CD4-positive, alpha-beta T cell treated with Interleukin-21 for 1 hour (primary cell): Measurements from ENCODE around the gene NLGN1.

Source experiments
- DNase-seq: peaks from one replicate; pipeline ENCODE4 v3.0.0-alpha.2; 2020

Gene NLGN1

DNA sequence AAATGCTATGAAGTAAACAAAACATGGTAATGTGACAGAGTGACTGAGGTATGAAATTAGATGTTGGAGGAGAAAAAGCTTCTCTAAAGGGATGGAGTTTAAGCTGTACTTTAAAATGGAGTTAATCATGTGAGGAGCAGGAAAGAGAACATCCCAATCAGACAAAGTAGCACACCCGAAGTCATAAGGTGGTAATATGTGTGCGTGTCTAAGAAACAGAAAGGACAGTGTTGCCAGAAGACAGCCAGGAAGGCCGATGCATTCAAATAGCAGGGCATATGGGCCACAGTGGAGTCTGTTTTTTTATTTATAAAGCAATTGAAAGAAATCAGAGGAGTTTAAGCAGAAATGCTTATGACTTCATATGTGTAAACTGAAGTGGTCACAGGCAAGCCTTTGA is 376.3 kb downstream of the NLGN1 start:
- DNase-seq = no peak

DNA sequence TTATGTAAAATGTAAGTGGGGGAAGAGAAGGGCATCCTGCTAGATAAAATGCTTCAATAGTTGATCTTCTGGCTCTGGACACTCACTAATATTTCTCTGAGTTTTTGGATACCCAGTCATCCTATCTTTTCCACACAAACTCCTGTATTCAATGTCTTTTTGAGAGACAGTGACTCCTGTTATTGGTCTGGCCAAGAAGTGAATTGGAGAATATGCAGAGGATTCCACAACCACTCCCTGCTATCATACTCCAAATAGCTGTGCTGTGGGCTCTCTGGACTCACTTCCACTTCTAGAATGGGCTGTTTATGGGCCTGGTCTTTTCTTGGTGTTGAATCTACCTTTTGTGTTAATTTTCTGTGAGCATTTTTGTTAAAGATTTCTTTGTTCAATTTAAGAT is 376.8 kb downstream of the NLGN1 start:
- DNase-seq = no peak

DNA sequence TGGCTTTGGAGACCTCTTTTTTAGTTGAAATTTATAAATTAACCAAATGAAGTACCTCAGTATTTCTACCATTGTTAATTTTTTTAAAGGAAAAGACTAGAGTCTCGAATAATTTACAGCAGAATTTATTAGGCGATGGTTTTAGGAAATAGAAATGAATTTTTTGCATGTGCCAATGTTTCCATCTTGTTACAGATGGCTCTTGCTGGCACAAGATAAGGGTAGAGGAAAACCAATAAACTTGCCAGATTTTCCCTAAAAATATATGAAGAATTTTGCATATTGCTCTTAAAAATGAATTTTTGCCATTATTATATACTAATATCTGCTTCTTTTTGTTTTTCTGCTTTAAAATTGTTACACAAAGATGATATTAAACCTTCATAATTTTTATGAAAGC is 380.7 kb downstream of the NLGN1 start:
- no peak for DNase-seq

DNA sequence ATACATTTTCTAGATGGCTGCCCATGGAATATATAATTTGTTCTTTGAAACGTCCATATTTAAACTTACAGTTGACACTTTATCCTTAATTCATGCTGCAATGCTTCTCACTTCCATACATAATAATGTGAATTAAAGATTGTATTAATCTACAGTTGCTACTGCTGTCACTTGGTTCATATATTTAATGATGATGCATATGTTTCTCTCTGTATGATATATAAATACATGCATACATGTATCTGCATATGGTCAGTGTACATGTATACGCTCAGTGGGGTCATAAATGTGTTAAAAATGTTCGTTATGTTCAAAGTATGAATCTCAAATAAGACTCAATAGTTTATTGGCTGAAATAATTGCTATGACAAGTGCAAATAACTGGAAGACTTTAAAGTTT is 382.5 kb downstream of the NLGN1 start:
- DNase-seq = no peak

DNA sequence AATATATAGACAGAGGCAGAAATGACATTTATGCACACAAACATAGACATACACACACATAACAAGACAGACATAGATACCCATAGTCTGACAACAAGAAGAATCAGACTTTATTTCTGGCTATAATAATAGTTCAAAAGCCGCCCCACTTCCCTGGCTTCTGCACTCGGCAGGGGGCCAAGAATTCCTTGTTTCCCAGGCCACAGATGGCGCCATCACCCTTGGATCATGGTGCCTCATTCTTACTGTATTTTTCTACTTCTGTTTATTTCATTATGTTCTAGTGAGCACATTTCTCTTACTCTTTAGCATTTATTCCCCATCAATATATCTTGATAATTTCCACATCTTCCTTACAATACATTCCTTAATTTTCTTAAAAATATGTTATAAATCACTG is 387.5 kb downstream of the NLGN1 start:
- DNase-seq = no peak

DNA sequence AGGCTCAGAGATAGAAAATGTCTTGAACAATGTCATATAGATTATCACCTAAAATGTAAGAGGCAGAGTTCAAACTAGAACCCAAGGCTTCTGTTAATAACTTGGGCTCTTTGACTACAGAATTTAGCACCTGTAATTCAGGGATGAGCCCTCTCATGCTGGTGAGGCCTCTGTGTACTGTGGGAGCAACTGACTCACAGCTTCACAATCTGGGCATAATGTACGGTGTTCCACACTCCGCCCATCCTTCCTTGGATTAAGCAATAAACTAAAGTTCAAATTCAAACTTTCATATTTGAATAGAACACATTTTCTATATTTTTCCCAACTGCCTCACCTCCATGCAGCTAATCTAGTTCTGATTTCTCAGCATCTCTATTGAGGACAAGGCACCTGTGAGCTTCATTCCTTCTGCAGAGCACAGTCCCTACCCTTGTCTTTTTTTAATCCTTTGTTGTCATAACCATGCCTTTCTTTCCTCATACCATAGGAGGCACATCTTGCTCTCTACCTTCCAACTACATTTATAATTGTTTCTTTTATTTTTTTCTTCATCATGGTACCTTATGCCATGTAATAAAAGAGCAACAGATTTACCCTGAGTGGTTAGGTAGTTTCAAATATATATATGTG is 392.1 kb downstream of the NLGN1 start:
- DNase-seq = no peak

DNA sequence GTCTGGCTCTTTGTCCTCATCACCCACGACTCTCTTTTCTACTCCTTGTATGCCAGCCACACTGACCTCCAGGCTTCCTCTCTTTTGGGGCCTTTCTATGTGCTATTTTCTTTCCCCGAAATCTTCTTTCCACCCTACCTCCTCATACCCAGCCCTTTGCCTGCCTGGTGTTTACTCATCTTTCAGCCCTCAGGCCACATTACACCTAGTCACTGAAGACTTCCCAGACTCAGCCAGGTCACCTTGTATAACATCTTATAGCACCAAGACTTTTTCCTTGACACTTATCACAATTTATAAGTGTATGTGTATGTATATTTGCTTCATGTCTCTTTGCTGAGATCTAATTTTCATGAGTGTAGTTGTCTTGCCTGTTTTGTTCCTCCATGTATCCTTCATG is 396.4 kb downstream of the NLGN1 start:
- DNase-seq = no peak

DNA sequence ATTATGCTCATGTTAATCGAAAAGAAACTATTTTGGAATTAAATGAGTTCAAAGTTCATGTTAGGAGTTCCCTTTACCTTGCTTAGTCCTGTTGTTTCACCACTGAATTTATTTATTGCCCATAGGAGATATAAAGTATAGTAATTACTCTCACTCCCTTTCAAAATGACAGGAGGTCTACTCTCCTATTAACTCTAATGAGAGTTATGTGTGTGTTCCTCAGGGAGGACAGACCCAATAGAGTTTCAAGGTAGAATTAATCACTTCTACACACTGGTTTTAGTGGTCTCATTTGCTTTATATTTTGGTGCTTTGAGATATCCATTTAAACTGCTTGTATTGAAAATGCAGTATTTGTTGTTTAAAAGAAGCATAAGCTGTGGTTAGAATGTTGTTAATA is 398.9 kb downstream of the NLGN1 start:
- no peak for DNase-seq

DNA sequence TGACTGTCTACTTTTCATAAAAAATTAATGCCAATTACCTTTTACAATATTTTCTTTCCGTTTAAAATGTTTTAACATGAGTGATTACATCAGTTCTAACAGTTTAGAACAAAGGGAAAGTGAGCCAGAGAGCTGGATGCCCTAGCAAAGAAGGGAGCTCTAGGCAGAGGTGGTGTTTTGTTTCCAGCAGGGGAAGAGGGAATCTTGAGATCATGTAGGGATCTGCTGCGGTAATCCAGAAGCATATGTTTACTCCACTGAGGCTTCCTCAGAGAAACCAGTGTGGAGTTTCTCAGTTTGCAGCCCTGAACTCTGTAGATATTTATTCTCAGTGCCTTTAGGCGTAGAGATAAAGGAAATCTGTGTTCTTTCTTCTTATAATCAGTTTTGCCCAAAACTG is 399.3 kb downstream of the NLGN1 start:
- no peak for DNase-seq

DNA sequence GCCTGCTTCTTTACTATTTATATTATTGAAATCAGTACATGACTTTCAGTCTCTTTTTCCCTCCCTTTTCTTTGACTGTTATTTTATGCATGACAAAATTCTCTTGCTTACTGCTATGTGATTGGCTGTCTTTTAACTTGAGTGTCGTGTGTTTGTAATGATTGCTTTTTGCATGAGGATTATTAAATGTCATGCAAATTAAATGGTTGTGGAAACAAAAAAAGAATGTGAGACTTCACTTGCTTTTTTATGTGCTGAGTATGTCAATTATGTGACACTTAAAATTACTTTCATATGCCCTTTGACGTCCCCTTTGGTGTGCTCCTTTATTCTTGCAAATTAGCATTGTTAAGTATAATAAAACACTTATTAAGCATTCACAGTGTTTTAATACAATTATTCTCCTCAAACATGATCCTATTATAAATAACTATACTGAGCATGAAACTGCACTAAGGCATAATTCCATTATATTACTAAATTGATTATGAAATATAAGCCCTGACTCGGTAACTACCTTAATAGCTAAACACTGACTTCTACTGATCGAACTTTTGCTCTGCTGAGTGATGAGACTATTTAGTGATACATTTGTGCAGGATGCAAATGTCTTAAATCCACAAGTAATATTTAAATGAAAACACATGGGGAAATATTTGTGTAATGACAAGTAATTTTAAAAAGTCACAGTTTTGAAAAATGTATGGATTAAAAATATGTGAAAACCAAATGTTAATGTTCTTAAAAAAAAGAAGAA is 401.7 kb downstream of the NLGN1 start:
- DNase-seq = no peak

DNA sequence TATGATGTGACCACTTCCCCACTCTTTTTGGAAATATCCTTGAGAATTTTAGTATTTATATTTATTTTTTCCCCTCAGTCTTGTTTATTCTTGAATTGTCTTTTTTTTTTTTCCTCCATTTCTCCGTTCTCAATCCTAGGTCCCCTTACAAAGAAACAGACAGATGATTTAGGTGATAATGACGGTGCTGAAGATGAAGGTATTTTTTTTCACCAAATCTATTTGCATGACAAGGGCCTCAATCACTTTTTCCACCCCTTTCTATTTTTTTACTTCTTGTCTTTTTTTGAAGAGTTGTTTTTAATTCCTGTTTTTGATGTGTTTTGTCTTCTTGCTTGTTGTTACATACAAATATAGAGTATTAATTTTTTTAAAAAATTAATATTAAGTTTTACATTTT is 402.6 kb downstream of the NLGN1 start:
- no peak for DNase-seq

DNA sequence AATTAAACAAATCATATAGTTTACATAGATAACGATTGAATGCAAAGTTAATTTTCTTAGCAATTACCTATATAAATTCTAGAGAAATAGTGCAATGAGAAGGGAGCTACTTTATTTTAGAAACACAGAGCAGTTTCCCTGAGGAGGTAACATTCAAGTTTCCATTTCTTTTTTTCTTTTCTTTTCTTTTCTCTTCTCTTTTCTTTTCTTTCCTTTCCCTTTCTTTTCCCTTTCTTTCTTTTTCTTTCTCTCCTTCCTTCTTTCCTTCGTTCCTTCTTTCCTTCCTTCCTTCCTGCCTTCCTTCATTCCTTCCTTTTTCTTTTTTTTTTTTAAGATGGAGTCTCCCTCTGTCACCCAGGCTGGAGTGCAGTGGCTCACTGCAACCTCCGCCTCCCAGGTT is 417.3 kb downstream of the NLGN1 start:
- DNase-seq = no peak

DNA sequence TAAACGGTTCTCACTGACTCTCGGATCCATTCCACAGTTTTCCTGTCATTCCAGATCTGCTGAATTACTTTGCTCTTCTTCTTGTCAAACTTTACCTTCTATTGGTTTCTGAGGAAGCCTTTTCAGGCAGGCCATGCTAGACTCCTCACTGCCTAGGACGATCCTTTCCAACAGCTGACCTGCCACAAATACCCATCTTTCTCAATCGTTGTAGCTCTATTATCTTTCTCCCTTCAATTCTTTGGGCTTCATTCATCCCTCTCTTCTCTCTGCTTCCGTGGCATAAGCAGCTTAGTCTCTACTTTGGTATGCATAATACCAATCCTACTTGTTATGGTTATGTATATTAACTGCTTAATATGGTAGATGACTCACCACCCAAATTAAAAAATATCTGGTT is 421.8 kb downstream of the NLGN1 start:
- no peak for DNase-seq

DNA sequence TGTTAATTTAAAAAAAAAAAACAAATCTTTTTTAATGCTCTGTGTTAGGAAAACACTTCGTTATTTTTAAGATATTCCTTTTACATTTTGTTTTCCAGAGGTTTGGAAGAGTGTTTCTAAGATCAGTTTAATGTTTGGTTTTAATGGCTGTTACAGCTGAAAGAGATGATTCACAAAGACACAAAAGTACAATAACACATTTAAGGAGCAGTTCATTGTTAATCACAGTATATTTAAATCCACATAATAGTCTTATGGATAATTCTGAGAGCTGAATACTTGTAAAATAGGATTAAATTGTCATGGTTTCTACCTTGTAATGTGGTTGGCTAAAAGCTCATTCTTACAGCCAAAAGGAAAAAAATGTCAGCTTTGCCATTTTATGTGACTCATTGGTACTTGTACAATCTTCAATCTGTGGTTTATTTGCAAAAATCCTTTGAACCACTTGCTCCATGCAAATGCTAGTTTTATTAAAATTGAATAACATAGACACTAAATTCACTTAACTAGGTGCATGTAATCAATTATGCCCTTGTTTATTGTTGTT is 426.4 kb downstream of the NLGN1 start:
- no peak for DNase-seq

DNA sequence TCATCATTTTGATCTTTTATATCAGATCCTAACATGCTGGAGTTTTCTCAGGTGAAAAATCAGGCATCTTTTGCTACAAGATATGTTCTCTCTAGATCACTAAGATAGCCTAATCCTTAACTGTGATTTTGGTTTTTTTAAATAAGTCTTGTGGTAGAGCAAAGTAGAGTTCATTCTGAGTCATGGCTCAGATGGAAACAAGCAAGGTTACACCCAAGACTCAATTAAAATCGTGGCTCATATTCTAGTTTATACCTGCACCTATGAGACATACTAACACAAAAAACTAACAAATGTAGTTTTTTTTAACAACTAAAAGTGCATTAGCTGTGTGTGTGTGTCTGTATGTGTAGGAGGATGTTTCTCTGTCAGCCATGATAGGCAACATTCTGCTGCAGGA is 428.2 kb downstream of the NLGN1 start:
- no peak for DNase-seq

DNA sequence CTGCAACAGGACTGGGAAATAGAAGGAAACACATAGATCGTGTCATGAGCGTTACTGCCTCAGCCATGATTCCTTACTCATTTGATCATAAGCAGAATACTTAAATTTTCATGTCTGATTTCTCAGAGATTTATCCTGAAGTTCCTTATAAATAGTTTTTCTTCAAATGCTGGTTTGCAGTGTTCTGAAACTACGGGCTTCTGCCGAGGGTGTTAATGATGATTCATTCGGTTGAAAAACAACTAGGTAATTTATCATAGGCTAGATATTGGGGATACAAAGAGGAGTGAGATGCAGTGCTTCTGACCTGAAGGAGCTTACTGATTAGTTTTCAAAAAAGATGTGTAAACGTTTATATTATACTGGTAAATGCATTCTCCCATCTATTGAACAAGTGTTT is 428.9 kb downstream of the NLGN1 start:
- DNase-seq = no peak

DNA sequence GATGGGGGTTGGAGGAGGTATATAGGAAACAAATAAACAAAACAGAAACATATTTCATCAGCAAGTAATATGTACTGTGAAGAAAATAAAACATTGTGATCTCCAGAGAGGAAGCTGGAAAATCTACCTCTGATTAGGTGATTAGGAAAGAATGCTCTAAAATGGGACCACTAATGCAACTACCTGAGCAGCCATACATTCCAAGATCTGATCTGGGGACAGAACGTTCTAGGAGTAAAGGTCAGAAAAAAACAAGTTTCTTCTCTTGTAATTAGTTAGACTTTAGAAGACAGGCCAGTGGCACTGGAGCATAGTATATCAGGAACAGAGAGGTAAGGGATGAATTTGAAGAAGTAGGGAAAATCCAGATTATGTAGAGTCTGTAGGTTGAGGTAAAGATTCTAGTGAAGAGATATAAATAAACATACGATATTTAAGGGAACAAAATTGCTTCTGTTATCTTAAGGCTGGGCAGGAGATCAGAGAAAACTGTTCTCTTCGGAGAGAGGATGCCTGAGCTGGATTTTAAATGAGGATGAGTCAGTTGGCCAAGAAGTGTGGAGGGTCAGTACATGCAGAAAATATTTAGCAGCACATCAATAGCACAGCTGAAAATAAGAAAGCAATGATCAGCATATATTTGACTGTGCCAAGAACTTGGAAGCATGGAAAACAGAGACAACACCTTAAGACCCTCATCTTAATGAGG is 429.5 kb downstream of the NLGN1 start:
- DNase-seq = no peak

DNA sequence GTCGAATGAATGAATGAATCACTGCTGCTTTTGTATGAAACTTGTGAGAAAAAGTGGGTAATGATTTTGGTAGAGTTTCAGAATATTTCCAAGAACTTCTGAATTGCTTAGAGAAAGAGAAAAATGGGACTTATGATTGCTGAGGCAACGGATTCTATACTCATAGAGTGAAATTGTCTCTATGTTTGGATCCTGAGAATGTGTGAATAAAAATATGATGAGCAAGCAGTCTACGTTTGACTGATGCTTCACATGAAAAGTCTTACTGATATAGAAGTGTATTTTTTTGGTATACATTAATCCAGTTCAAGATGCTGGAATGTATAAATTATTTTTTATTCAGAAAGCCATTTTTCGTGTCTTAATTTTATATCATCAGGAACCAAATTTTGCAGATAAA is 441.1 kb downstream of the NLGN1 start:
- DNase-seq = no peak

DNA sequence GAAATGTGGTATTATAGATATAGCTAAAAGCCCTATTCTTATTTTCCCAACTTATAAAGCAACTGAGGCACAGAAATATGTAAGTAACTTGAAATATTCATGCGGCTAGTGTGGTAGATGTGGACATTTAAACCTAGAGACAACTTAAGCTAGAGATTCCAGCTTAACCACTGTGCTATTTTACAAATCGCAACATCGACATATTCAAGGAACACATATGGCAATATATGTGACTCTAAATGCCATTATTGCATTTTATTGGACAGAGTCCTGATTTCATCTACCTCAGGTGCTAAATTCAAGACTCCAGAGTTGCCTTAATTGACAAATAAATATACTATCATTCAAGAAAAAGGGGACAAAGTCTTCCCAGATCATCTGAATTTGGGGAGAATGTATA is 442.3 kb downstream of the NLGN1 start:
- DNase-seq = no peak

DNA sequence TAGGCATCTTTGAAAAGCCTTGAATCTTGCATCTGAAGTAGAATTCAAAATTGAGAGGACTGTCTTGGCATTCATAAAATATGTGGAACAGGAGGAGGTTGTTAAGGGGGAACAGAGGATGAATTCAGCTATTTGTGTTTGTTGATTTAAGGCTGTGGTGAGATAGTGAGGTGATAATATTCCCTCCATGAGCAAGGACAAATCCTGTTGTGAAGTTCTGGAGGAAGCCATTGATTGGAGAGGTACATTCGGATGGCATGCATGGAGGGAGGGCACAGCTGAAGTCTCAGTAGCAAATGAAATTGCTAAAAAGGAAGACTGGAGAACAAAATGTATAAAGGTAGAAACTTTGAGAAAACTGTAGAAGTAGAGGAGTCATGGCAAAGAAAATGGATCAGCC is 443.8 kb downstream of the NLGN1 start:
- no peak for DNase-seq

DNA sequence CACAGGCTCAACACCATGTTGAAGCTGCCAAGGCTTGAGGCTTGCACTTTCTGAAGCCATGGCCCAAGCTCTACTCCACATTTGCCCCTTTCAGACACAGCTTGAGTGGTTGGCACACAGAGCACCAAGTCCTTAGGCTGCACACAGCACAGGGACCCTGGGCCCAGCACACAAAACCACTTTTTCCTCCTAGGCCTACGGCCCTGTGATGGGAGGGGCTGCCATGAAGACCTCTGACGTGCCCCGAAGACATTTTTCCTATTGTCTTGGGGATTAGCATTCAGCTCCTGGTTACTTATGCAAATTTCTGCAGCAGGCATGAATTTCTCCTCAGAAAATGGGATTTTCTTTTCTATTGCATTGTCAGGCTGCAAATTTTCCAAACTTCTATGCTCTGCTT is 445.5 kb downstream of the NLGN1 start:
- no peak for DNase-seq

DNA sequence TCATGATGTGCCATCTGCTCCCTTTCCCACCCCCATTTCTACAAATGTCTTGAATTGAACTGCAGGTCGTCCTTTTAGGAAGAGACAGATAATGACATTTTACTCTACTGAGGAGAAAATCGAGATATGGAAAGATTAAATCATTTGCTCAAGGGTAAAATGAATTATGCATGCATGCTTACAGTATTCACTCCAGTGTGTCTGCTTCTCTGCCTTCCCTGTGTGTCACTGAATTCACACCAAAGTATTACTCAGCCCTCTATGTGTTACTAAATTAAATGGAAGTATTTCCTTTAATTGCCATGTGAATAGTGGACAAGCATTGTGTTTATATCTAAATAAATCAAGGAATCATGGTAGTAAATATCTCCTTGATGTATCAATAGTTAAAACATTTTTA is 449.0 kb downstream of the NLGN1 start:
- no peak for DNase-seq

DNA sequence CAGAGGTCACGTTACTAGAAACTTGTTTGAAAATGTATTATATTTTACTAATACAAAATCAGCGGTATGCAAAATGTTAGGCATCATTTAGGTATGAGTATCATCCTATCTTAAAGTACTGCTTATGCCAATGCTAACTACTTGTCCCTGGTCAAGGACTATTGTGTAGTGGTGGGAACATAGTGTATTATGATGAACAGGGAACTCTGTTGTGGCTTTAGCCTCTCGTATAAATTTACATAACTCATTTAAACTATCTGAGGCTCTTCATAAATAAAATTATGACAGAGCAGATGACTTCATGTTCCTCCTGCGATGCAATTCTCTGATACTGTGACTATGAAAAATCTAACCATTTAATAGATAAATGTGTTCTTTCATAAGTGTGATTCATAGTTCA is 451.9 kb downstream of the NLGN1 start:
- no peak for DNase-seq

DNA sequence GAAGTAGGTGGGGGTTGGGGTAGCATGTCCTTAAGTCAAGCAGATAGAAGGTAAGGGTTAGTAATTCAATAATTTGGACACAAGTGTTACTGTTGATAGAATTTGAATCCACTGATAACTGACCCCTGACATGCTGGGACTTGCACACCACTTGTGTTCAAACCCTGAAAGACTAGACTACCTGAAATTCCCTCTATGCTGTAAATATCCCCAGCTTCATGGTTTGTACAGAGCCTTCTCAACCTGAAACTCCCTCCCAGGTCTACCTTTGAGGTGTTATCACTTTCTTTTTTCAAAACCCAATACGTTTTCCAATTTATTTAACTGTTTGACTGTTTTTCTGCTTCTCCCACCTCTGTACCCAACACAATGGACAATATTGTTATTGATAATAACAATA is 459.6 kb downstream of the NLGN1 start:
- no peak for DNase-seq
